Astrocyte of the spinal cord (primary cell): ENCODE data around the gene S100A3.

Experiments used
- DNase-seq: peaks from one replicate; pipeline ENCODE4 v3.0.0; 2011; ENCODE audit warnings: low read depth, low spot score
- H3K4me3 ChIP-seq: 2 replicates; pipeline ENCODE4 v1.5.1; 2011; ENCODE audit warnings: low read depth, mild to moderate bottlenecking, low read length, moderate library complexity
- in situ Hi-C: cut with HindIII; loops from 2 replicates; pipeline ENCODE4 v1.10.0; 2017; ENCODE audit warnings: low sequenced_read_pairs
- TF ChIP-seq, protein P1 (sequence below): IDR thresholded peaks from 2 replicates; pipeline ENCODE4 v1.5.1; 2012; ENCODE audit warnings: low read depth, mild to moderate bottlenecking, low read length, inconsistent platforms

S100A3 gene

DNA sequence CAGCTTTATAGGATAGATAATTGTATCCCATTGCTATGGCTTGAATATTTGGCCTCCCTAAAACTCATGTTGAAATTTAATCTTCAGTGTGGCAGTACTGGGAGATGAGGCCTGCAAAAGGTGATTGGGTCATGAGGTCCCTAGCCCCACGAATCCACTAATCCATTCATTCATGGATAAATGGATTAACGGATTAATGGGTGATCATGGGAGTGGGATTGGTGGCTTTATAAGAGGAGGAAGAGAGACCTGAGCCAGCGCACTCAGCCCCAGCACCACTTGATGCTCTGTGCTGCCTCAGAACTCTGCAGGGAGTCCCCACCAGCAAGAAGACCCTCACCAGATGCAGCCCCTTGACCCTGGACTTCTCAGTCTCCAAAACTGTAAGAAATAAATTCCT lies 45.3 kb downstream of the S100A3 start:
- DNase-seq, result no peak
- in situ Hi-C loops, result no loop called here
- TF ChIP-seq, protein P1, sequence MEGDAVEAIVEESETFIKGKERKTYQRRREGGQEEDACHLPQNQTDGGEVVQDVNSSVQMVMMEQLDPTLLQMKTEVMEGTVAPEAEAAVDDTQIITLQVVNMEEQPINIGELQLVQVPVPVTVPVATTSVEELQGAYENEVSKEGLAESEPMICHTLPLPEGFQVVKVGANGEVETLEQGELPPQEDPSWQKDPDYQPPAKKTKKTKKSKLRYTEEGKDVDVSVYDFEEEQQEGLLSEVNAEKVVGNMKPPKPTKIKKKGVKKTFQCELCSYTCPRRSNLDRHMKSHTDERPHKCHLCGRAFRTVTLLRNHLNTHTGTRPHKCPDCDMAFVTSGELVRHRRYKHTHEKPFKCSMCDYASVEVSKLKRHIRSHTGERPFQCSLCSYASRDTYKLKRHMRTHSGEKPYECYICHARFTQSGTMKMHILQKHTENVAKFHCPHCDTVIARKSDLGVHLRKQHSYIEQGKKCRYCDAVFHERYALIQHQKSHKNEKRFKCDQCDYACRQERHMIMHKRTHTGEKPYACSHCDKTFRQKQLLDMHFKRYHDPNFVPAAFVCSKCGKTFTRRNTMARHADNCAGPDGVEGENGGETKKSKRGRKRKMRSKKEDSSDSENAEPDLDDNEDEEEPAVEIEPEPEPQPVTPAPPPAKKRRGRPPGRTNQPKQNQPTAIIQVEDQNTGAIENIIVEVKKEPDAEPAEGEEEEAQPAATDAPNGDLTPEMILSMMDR, result no peak
- no peak overlapping the region for H3K4me3 ChIP-seq

DNA sequence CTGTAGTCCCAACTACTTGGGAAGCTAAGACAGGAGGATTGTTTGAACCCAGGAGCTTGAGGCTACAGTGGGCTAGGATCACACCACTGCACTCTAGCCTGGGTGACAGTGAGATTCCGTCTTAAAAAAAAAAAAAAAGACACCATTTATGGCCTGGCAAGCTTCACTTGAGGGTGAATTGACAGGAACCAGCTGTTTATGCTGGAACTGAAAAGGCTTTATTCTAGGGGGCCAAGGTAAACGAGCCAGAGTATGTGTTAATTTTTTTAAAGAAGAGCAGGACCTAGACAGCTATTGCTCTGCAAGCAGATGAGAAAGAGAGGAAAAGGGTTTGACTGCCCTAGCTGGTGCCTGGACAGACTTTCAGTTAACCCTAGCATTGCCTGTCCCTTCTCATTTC lies 50.3 kb downstream of the S100A3 start:
- H3K4me3 ChIP-seq, result no peak overlapping the region
- DNase-seq, result no peak
- in situ Hi-C loops, result loop anchor here (10.0 kb wide), 1 partner anchor 144 kb away; the partner anchor contains the start of gene S100A9
- TF ChIP-seq, protein P1, result no peak
